K562 (cell line): ENCODE measurements around the gene GLT8D2. TPM values are rescaled to one million over a fixed set of nuclear protein-coding genes. Genes with fewer than 3 reads are reported as not detected.
A peak's percentile ranks its signal among the peaks of the same experiment; 100 is the strongest.

ENCODE experiments used
- BHLHE40 ChIP-seq: IDR thresholded peaks from 2 replicates; pipeline ENCODE4 v1.6.1; 2011; ENCODE audit warnings: low read length, improper control_type of control experiment
- CEBPG ChIP-seq, 3 experiments: fragments of 200-800 bp in 1 of 3; sonication (Bioruptor generic) in 1 of 3; sonication (generic) in 1 of 3; formaldehyde crosslinking in 1 of 3; IDR thresholded peaks in 2 of 3; conservative IDR thresholded peaks in 1 of 3; 2 replicates each; pipeline versions ENCODE4 v1.6.1 to v1.8.0; 2016 to 2022; ENCODE audit warnings: missing compliant biosample characterization in 2 of 3, missing genetic modification characterization in 2 of 3, mild to moderate bottlenecking in 1 of 3, missing genetic modification reagents in 1 of 3
- CXXC5 ChIP-seq: fragments of 250-450 bp; sonication (Bioruptor Pico); IDR thresholded peaks from 2 replicates; pipeline ENCODE4 v1.8.0; 2022; ENCODE audit warnings: inconsistent platforms, mild to moderate bottlenecking, moderate library complexity
- DEAF1 ChIP-seq: fragments of 450-650 bp; formaldehyde crosslinking; IDR thresholded peaks from 2 replicates; pipeline ENCODE4 v1.4.0; 2020; ENCODE audit warnings: mild to moderate bottlenecking, moderate library complexity
- EWSR1 ChIP-seq: fragments of 450-650 bp; IDR thresholded peaks from 2 replicates; pipeline ENCODE4 v1.6.1; 2018; ENCODE audit warnings: borderline replicate concordance, mild to moderate bottlenecking, low read depth, moderate library complexity; ENCODE audit not compliant: partially characterized antibody
- HMG20B ChIP-seq: fragments of 250-450 bp; sonication (Bioruptor Pico); IDR thresholded peaks from 2 replicates; pipeline ENCODE4 v1.5.0; 2021; ENCODE audit warnings: mild to moderate bottlenecking
- MAFG ChIP-seq: fragments of 450-650 bp; conservative IDR thresholded peaks from 2 replicates; pipeline ENCODE4 v1.6.1; 2016; ENCODE audit warnings: missing genetic modification characterization, missing compliant biosample characterization
- MXI1 ChIP-seq: IDR thresholded peaks from 2 replicates; pipeline ENCODE4 v1.6.1; 2011; ENCODE audit warnings: low read depth, mild to moderate bottlenecking, improper control_type of control experiment, low read length
- NFXL1 ChIP-seq: fragments of 450-650 bp; formaldehyde crosslinking; IDR thresholded peaks from 2 replicates; pipeline ENCODE4 v1.4.0; 2021; ENCODE audit warnings: mild to moderate bottlenecking
- NR2C1 ChIP-seq, 2 experiments: fragments of 450-650 bp; IDR thresholded peaks; 2 replicates each; pipeline ENCODE4 v1.6.1; 2017; ENCODE audit warnings: mild to moderate bottlenecking in 2 of 2, antibody characterized with exemption in 1 of 2, inconsistent platforms in 1 of 2, missing compliant biosample characterization in 1 of 2, missing genetic modification characterization in 1 of 2
- PHF20 ChIP-seq: fragments of 450-650 bp; IDR thresholded peaks from 2 replicates; pipeline ENCODE4 v1.6.1; 2018; ENCODE audit not compliant: partially characterized antibody
- PTBP1 ChIP-seq: fragments of 200-400 bp; formaldehyde crosslinking; IDR thresholded peaks from 2 replicates; pipeline ENCODE4 v1.6.1; 2017; ENCODE audit warnings: low read depth, low read length
- SFPQ ChIP-seq: fragments of 200-400 bp; formaldehyde crosslinking; IDR thresholded peaks from 2 replicates; pipeline ENCODE4 v1.6.1; 2017; ENCODE audit warnings: mild to moderate bottlenecking, low read depth, low read length, moderate library complexity
- TAF9B ChIP-seq: fragments of 450-650 bp; IDR thresholded peaks from 2 replicates; pipeline ENCODE4 v1.6.1; 2018; ENCODE audit warnings: mild to moderate bottlenecking; ENCODE audit not compliant: partially characterized antibody
- TBL1XR1 ChIP-seq, 2 experiments: IDR thresholded peaks; 2 replicates each; pipeline ENCODE4 v1.6.1; 2012; ENCODE audit warnings: improper control_type of control experiment in 2 of 2, low read length in 2 of 2, mild to moderate bottlenecking in 1 of 2
- TOE1 ChIP-seq, 2 experiments: fragments of 450-650 bp in 1 of 2; sonication (generic) in 1 of 2; formaldehyde crosslinking in 1 of 2; IDR thresholded peaks; 2 replicates each; pipeline versions ENCODE4 v1.7.1 to v1.8.0; 2016 to 2022; ENCODE audit warnings: borderline replicate concordance in 2 of 2, mild to moderate bottlenecking in 2 of 2, antibody characterized with exemption in 1 of 2, inconsistent platforms in 1 of 2, low read depth in 1 of 2, missing genetic modification reagents in 1 of 2, moderate library complexity in 1 of 2
- TSC22D4 ChIP-seq: fragments of 450-650 bp; IDR thresholded peaks from 2 replicates; pipeline ENCODE4 v1.6.1; 2016; ENCODE audit warnings: missing genetic modification characterization, missing biosample characterization, control low read depth
- ZBTB1 ChIP-seq: sonication (generic); formaldehyde crosslinking; IDR thresholded peaks from 2 replicates; pipeline ENCODE4 v1.8.1; 2023; ENCODE audit warnings: missing genetic modification reagents, low read depth, mild to moderate bottlenecking, borderline replicate concordance
- ZNF347 ChIP-seq: fragments of 450-650 bp; formaldehyde crosslinking; IDR thresholded peaks from 2 replicates; pipeline ENCODE4 v1.4.0; 2020; ENCODE audit warnings: low read depth, mild to moderate bottlenecking, moderate library complexity
- ZNF717 ChIP-seq: fragments of 250-450 bp; sonication (Bioruptor Pico); IDR thresholded peaks from 2 replicates; pipeline ENCODE4 v1.5.0; 2021
- ZNF76 ChIP-seq: fragments of 250-450 bp; sonication (Bioruptor Pico); IDR thresholded peaks from 2 replicates; pipeline ENCODE4 v1.4.0; 2020; ENCODE audit warnings: mild to moderate bottlenecking, moderate library complexity, borderline replicate concordance
- ZSCAN29 ChIP-seq: fragments of 450-650 bp; IDR thresholded peaks from 2 replicates; pipeline ENCODE4 v1.6.1; 2017
- polyA plus RNA-seq, 8 experiments: library from polyadenylated mRNA; depleted of rRNA in 4 of 8; stranded (reverse) in 5 of 8; unstranded in 3 of 8; fragments of >200 nt; fragmentation: Nextera tagmentation in 2 of 8; fragmentation: Illumina TruSeq in 1 of 8; extraction: Ambion mirVana in 2 of 8; extraction: Trizol in 1 of 8; gene quantifications; 2 replicates each; pipeline versions ENCODE4 v1.2.1 to v1.2.3, GENCODE V29; 2011 to 2014; ENCODE audit warnings: inconsistent platforms in 1 of 8, missing spikeins in 1 of 8
- total RNA-seq, 7 experiments: library from RNA; depleted of rRNA in 6 of 7; stranded (reverse); fragments of >200 nt in 6 of 7; fragmentation: Illumina TruSeq in 2 of 7; extraction: Trizol in 2 of 7; gene quantifications; 2 replicates each; pipeline versions ENCODE4 v1.2.1 to v1.2.3, GENCODE V29; 2011 to 2021; ENCODE audit warnings: low replicate concordance in 1 of 7

GLT8D2 gene
- total and polyA plus RNA-seq, 9 of the 15 experiments (the other 6 are each of a cell fraction or from before 2014, with no cell fraction given), result 0.18 to 0.27 (median 0.18) TPM; not detected in 6

DNA sequence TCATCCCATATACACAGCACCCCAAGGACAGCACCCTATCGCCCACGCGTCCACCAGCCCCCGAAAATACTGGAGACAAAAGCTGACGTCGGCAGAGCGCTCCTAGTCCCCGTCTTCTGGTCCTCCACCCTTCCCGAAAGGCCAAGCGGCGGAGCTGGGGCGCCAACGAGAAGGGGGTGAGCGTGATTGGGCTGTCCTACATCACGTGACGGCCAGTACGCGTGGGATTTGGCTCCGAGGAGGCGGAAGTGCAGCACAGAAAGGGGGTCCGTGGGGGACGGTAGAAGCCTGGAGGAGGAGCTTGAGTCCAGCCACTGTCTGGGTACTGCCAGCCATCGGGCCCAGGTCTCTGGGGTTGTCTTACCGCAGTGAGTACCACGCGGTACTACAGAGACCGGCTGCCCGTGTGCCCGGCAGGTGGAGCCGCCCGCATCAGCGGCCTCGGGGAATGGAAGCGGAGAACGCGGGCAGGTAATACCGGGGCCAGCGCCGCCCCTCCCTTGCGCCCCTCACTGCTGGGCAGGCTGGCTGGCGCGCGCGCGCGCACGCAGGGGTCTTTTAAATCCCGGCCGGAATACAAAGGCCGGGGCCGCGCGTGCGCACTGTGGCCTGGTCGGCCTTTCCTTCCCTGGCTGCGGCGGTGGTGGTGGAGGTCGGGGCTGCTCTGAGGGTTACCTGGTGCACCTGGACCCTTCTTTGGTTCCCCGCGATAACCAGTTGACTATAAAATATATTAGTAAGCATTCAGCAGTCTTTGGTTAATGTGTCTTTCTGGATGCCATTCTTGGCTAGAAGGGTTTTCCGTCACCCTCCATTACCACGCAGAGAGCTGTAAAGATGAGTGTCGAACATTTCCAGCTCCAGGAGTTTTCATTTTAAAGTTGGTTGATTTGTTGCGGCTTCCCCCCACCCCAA, 84.1 kb downstream of the GLT8D2 start, which contains the start of gene TDG (continued):
- TF ChIP-seq ZSCAN29, result no peak
- TF ChIP-seq TOE1 (IDR thresholded peaks at IDR 0.05; ENCODE audit: borderline replicate concordance), result peak; percentile 100
- no peak for TF ChIP-seq TOE1 (CRISPR knock-in tag; IDR thresholded peaks at IDR 0.05; ENCODE audit: borderline replicate concordance, low read depth)
- no peak for TF ChIP-seq NFXL1 (CRISPR knock-in tag)
- TF ChIP-seq DEAF1 (CRISPR knock-in tag), result no peak
- peak; percentile 93 for TF ChIP-seq BHLHE40
- TF ChIP-seq MXI1, result no peak; the same call in 1 of the 2 replicates
- TF ChIP-seq HMG20B, result no peak
- no peak for TF ChIP-seq EWSR1
- peak; percentile 81; the same call in 1 of the 2 replicates for TF ChIP-seq ZBTB1 (CRISPR knock-in tag)
- TF ChIP-seq PTBP1, result no peak
- TF ChIP-seq ZNF717 (CRISPR knock-in tag), result no peak
- peak; percentile 89 for TF ChIP-seq TAF9B
- no peak for TF ChIP-seq TBL1XR1 (IDR thresholded peaks at IDR 0.05; ENCODE audit: low read length in 2 of 2)
- peak; percentile 82 for TF ChIP-seq CXXC5 (CRISPR knock-in tag)
- TF ChIP-seq NR2C1 (IDR thresholded peaks at IDR 0.05), result peak; percentile 77
- TF ChIP-seq NR2C1 (tag; IDR thresholded peaks at IDR 0.05), result peak; percentile 38; the same call in 1 of the 2 replicates
- TF ChIP-seq ZNF76 (CRISPR knock-in tag), result peak; percentile 91; the same call in 1 of the 2 replicates
- no peak for TF ChIP-seq CEBPG (CRISPR knock-in tag; IDR thresholded peaks at IDR 0.05)
- no peak for TF ChIP-seq CEBPG (tag; conservative IDR thresholded peaks at IDR 0.05 in 1 of 2, IDR thresholded peaks at IDR 0.05 in 1 of 2)
- no peak for TF ChIP-seq SFPQ
- no peak for TF ChIP-seq TSC22D4 (tag)
- no peak; the same call in 1 of the 2 replicates for TF ChIP-seq MAFG
- TF ChIP-seq ZNF347 (CRISPR knock-in tag), result no peak
- peak; percentile 87 for TF ChIP-seq PHF20
